ENCODE data around the gene PRSS27.

Gene PRSS27

GRCh38 chr16:2720064-2720457 lies at the start of gene PRSS27:
TSS of gene PRSS27 (minus strand) at chr16:2720224. CDS start at chr16:2720160, 64 bp downstream.
- DNase-seq: no peak

DNA sequence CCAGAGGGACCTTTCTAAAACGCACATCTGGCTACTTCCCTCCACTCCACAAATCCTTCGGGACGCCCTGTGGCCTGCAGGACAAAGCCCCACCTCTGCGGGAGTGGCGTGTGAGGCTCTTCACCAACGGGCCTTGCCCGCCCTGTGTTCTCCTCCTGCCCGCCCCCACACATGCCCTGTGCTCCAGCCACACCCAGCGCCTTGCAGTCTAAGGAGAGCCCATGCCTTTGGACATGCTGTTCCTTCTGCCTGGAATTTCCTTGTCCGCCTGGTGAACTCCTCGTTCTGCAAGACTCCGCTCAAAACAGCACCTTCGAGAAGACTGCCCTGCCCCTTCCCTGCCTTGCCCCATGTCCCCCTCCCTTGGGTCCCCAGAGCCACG lies 49.6 kb upstream of the PRSS27 start:
- no peak for DNase-seq

- no peak for DNase-seq
Measured at GRCh38 chr16:2769100-2769529, 49.1 kb upstream of the PRSS27 start.

DNA sequence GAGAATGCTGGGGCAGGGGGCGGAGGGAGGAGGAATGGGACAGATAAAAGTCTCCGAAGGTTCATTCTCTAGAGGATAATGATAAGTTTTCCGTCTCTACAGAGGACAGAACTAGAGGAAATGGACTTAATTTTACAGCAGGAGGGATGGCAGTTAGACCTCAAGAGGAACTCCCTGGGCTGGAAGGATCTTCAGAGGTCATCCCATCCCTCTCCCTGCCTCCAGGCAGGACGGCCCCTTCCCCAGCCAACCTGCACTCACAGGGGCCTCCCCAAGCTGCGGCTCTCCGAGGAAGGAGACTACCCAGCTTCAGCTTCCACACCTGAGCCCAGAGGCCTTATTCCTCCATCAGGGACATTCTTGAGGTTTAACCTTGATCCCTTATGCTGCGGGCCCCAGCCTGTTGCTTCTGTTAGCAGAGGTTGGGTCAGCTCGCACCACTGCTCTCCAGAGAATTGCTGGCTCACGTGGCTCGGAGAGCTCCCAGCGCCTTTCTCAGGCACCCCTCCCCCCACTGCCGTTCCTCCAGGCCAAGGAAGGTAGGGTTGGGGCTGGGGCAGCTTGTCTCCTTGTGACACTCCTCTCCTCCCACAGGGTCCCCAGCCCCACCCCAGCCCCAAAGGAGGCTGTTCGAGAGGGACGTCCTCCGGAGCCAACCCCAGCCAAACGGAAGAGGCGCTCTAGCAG lies 48.5 kb upstream of the PRSS27 start:
- DNase-seq: no peak

DNA sequence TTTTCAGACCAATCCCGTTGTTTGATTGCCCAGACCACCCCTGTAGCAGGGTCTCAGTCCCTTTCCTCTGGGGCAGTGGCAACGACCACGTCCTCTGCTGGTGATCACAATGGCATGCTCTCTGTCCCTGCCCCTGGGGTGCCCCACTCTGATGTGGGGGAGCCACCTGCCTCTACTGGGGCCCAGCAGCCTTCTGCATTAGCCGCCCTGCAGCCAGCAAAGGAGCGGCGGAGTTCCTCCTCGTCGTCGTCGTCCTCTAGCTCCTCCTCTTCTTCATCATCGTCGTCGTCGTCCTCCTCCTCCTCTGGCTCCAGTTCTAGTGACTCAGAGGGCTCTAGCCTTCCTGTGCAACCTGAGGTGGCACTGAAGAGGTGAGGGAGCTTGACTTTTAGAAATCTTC lies 47.9 kb upstream of the PRSS27 start:
- no peak for DNase-seq

GRCh38 chr16:2767140-2767731 lies 47.2 kb upstream of the PRSS27 start:
- DNase-seq: no peak

DNA sequence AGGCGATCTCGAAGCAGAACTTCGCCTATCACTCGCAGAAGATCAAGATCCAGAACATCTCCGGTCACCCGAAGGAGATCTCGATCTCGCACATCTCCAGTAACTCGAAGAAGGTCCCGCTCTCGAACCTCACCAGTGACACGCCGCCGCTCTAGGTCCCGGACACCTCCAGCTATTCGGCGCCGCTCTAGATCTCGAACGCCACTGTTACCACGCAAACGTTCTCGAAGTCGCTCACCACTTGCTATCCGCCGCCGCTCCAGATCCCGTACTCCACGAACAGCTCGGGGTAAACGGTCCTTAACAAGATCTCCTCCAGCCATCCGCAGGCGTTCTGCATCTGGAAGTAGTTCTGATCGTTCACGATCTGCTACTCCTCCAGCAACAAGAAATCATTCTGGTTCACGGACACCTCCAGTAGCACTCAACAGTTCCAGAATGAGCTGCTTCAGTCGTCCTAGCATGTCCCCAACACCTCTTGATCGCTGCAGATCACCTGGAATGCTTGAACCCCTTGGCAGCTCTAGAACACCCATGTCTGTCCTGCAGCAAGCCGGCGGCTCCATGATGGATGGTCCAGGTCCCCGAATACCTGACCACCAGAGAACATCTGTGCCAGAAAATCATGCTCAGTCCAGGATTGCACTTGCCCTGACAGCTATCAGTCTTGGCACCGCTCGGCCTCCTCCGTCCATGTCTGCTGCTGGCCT lies 46.6 kb upstream of the PRSS27 start:
- no peak for DNase-seq

DNA sequence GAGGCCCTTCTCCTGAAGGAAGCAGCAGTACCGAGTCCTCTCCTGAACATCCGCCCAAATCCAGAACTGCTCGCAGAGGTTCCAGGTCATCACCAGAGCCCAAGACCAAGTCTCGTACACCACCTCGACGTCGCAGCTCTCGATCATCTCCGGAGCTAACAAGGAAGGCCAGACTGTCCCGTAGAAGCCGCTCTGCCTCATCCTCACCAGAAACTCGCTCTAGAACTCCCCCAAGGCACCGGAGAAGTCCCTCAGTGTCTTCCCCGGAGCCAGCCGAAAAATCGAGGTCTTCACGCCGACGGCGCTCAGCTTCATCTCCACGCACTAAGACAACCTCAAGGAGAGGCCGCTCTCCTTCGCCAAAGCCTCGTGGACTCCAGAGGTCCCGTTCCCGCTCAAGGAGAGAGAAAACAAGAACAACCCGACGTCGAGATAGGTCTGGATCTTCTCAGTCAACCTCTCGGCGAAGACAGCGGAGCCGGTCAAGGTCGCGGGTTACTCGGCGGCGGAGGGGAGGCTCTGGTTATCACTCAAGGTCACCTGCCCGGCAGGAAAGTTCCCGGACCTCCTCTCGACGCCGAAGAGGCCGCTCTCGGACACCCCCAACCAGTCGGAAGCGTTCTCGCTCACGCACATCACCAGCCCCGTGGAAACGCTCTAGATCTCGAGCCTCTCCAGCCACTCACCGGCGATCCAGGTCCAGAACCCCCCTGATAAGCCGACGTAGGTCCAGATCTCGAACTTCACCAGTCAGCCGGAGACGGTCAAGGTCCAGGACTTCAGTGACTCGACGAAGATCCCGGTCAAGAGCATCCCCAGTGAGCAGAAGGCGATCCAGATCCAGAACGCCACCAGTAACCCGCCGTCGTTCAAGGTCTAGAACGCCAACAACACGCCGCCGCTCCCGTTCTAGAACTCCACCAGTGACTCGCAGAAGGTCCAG lies 45.7 kb upstream of the PRSS27 start:
- no peak for DNase-seq

- no peak for DNase-seq
Measured at GRCh38 chr16:2764718-2765117, 44.7 kb upstream of the PRSS27 start.

- no peak for DNase-seq
Measured at GRCh38 chr16:2763173-2763572, 43.1 kb upstream of the PRSS27 start.

GRCh38 chr16:2762711-2763110 lies 42.7 kb upstream of the PRSS27 start:
- no peak for DNase-seq

- DNase-seq: no peak
Measured at GRCh38 chr16:2761886-2762583, 42.0 kb upstream of the PRSS27 start.

DNA sequence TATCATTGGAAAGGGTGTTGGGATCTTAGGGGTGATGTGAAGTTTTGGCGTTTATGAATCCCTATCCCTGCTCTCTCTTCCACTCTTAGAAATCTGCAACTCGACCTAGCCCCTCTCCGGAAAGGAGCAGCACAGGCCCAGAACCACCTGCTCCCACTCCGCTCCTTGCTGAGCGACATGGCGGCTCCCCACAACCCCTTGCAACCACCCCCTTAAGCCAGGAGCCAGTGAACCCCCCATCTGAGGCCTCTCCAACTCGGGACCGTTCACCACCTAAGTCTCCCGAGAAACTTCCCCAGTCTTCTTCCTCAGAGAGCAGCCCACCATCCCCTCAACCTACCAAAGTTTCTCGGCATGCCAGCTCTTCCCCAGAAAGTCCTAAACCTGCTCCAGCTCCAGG lies 41.4 kb upstream of the PRSS27 start:
- no peak for DNase-seq

- DNase-seq: no peak
Measured at GRCh38 chr16:2757344-2757743, 37.3 kb upstream of the PRSS27 start.

DNA sequence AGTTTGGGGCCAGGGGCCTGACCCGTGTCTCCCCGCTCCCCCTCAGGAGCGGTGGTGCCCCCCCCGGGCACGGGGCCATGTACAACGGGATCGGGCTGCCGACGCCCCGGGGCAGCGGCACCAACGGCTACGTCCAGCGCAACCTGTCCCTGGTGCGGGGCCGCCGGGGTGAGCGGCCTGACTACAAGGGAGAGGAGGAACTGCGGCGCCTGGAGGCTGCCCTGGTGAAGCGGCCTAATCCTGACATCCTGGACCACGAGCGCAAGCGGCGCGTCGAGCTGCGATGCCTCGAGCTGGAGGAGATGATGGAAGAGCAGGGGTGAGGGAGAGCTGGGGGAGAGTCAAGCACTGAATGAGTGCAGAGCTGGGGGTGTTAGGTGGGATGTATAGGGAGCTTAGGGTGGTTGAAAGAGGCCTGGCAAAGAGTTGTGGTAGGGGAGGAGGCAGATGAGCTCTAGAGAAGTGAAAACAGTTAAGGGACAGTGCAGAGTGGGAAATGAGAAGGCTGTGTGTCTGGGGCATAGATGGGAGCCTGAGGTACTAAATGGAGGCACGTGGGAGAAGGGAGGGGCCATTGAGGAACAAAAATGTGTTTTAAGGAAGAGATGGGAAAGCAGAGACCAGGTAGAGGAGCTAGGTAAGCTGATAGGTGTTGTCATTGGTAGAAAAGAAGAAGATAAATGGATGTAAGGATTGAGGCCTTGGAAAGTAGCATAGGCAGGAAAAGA lies 36.4 kb upstream of the PRSS27 start:
- no peak for DNase-seq

- no peak for DNase-seq
Measured at GRCh38 chr16:2755158-2755557, 35.1 kb upstream of the PRSS27 start.

GRCh38 chr16:2753733-2754020 lies 33.7 kb upstream of the PRSS27 start:
- no peak for DNase-seq

GRCh38 chr16:2752850-2753732 lies 33.1 kb upstream of the PRSS27 start:
- peak; percentile 78 to 82 for DNase-seq

DNA sequence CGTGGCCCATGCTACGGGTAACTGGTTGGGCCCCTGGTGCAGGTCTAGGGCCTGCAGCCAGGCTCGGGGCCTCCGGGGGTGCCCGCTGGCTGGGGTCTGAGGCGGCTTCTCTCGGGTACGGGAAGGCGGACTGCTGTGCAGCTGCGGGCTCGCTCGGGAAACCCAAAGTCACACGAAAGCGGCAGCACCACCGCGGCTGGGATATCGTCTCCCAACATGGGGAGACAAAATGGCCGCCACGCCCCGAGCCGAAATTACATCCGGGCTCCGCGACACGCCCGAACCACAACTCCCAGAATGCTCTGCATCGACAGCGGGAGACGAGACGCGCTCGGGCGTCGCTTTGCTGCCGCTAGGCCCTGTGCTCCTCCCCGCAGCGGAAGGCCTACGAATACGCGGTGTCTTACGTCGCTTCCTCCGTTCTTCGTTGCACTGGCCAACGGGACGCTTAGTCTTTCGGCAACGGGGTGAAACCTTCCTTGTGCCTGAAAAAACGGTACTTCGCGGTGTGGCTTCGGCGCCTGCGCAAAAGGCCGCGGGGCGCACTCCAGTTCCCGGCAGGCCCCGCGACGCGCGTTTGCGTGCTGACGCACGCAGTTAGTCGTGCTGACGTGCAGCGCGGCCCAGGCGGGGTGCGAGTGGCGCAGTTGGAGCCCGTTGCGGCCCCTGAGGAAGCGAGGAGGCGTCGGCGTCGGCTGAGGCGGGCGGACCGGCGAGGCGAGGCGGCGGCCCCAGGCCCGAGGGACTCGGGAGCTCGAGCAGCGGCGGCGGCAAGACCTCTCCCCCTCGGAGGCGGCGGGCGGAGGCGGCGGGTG lies 32.2 kb upstream of the PRSS27 start, which contains the start of gene SRRM2:
SRRM2 (plus strand) TSS at position 604 of the 815 bp plus-strand sequence. CDS start 3,727 bp downstream, outside the sequence.
- DNase-seq: peak; percentile 94 to 97

GRCh38 chr16:2751577-2752034 lies 31.6 kb upstream of the PRSS27 start:
- peak; percentile 80 to 84 for DNase-seq

Measured in NCI-H524 (cell line).